Keratinocyte (primary cell): Measurements from ENCODE around the gene IQCF5. TPM values are rescaled to one million over a fixed set of nuclear protein-coding genes. Genes with fewer than 3 reads are reported as not detected.

ENCODE experiments used
- DNase-seq: peaks from one replicate; pipeline ENCODE4 v3.0.0-alpha.2; 2011; ENCODE audit warnings: low read depth, missing footprints, low spot score
- FAIRE-seq: peaks from 2 replicates; lab custom pipeline; 2011; peaks lifted over from hg19 to GRCh38; lab: Jason Lieb, UNC
- H2AFZ ChIP-seq: 2 replicates; pipeline ENCODE4 v1.6.0; 2012; ENCODE audit warnings: low read length, control low read depth, inconsistent platforms; ENCODE audit not compliant: control insufficient read depth
- H3K27ac ChIP-seq: 2 replicates; pipeline ENCODE4 v1.5.1; 2011; ENCODE audit warnings: low read length; ENCODE audit not compliant: control insufficient read depth, insufficient read depth
- H3K27me3 ChIP-seq: 3 replicates; pipeline ENCODE4 v1.6.0; 2011; ENCODE audit warnings: low read length; ENCODE audit not compliant: control insufficient read depth, insufficient read depth; ENCODE audit errors: extremely low read depth
- H3K36me3 ChIP-seq, 2 experiments: 2 replicates in 1 of 2; 3 replicates in 1 of 2; pipeline ENCODE4 v1.5.1; 2011; ENCODE audit warnings: low read length in 2 of 2, mild to moderate bottlenecking in 1 of 2; ENCODE audit not compliant: control insufficient read depth in 2 of 2, insufficient read depth in 2 of 2; ENCODE audit errors: extremely low read depth in 1 of 2
- H3K4me1 ChIP-seq: 3 replicates; pipeline ENCODE4 v1.5.1; 2011; ENCODE audit warnings: low read length; ENCODE audit not compliant: control insufficient read depth, insufficient read depth; ENCODE audit errors: extremely low read depth
- H3K4me2 ChIP-seq: 3 replicates; pipeline ENCODE4 v1.6.0; 2011; ENCODE audit warnings: low read depth, low read length; ENCODE audit not compliant: control insufficient read depth, insufficient read depth; ENCODE audit errors: extremely low read depth
- H3K4me3 ChIP-seq, 3 experiments: fragments of 200-600 bp in 1 of 3; sonication (generic) in 1 of 3; 2 replicates in 2 of 3; 3 replicates in 1 of 3; pipeline ENCODE4 v1.5.1; 2011 to 2016; ENCODE audit warnings: low read length in 3 of 3, mild to moderate bottlenecking in 3 of 3, control low read depth in 2 of 3, inconsistent platforms in 1 of 3, low read depth in 1 of 3, mixed read lengths in 1 of 3, mixed run types in 1 of 3, moderate library complexity in 1 of 3; ENCODE audit not compliant: control insufficient read depth in 2 of 3, insufficient read depth in 2 of 3; ENCODE audit errors: extremely low read depth in 1 of 3
- H3K79me2 ChIP-seq: 2 replicates; pipeline ENCODE4 v1.6.0; 2012; ENCODE audit warnings: low read length; ENCODE audit not compliant: control insufficient read depth, insufficient read depth
- H3K9ac ChIP-seq: 3 replicates; pipeline ENCODE4 v1.6.0; 2011; ENCODE audit warnings: low read length; ENCODE audit not compliant: control insufficient read depth, insufficient read depth; ENCODE audit errors: extremely low read depth
- H3K9me1 ChIP-seq: 3 replicates; pipeline ENCODE4 v1.6.0; 2011; ENCODE audit warnings: low read length; ENCODE audit not compliant: control insufficient read depth, insufficient read depth; ENCODE audit errors: extremely low read depth
- H3K9me3 ChIP-seq: 2 replicates; pipeline ENCODE4 v1.5.1; 2012; ENCODE audit warnings: low read depth, low read length; ENCODE audit not compliant: control insufficient read depth
- H4K20me1 ChIP-seq: 3 replicates; pipeline ENCODE4 v1.6.0; 2011; ENCODE audit warnings: low read length; ENCODE audit not compliant: control insufficient read depth, insufficient read depth; ENCODE audit errors: extremely low read depth
- CTCF ChIP-seq, 3 experiments: IDR thresholded peaks in 1 of 3; conservative IDR thresholded peaks in 1 of 3; optimal IDR thresholded peaks in 1 of 3; 2 replicates in 2 of 3; 3 replicates in 1 of 3; pipeline versions ENCODE3 to v1.5.1; 2011; ENCODE audit warnings: low read length in 3 of 3, mild to moderate bottlenecking in 3 of 3, moderate library complexity in 2 of 3, control low read depth in 1 of 3, inconsistent platforms in 1 of 3; ENCODE audit not compliant: insufficient read depth in 2 of 3; ENCODE audit errors: extremely low read depth in 1 of 3
- EZH2 ChIP-seq: IDR thresholded peaks from one replicate; pipeline ENCODE4 v1.6.1; 2012; ENCODE audit warnings: inconsistent platforms, mild to moderate bottlenecking, low read length, moderate library complexity
- dilution Hi-C: fragments of 300-500 bp; cut with MboI; formaldehyde crosslinking; loops from one replicate; pipeline ENCODE4 v1.7.0; 2020; ENCODE audit warnings: low sequenced_read_pairs; ENCODE audit not compliant: extremely low pct_ligation_motif_present
- polyA plus RNA-seq, 5 experiments: library from polyadenylated mRNA; depleted of rRNA in 3 of 5; stranded (reverse) in 3 of 5; stranded (forward) in 1 of 5; unstranded in 1 of 5; fragments of >200 nt; gene quantifications; 1 replicate in 1 of 5; 2 replicates in 3 of 5; 3 replicates in 1 of 5; pipeline versions ENCODE4 v1.2.1 to v1.2.3, GENCODE V29; 2011 to 2012; ENCODE audit warnings: missing spikeins in 2 of 5, low read depth in 1 of 5, low replicate concordance in 1 of 5

IQCF5 gene
- polyA plus RNA-seq, 1 donor (not counting 4 experiments of a cell fraction or from before 2014, with no cell fraction given): not detected

GRCh38 chr3:51845129-51845528 lies 30.3 kb downstream of the IQCF5 start:
- Histone ChIP-seq H3K9ac (no peak overlapping the region), H3K4me3 (no peak overlapping the region), H4K20me1 (no peaks in the 10 kb centered on the region), H3K9me1 (no peaks in the 10 kb centered on the region), H3K4me2 (no peak overlapping the region), H3K36me3 (no peaks in the 10 kb centered on the region), H3K27me3 (peaks cover 3% of the 10 kb centered on the region), H3K27ac (no peak overlapping the region), H3K4me1 (no peaks in the 10 kb centered on the region), H2AFZ (no peak overlapping the region), H3K79me2 (no peaks in the 10 kb centered on the region), H3K9me3 (no peaks in the 10 kb centered on the region)
- FAIRE-seq (no peak), DNase-seq (no peak)
- dilution Hi-C loops: no loop called here
- peak in 1 of 3 experiments; percentile 1 for TF ChIP-seq CTCF (optimal IDR thresholded peaks at IDR 0.05 in 1 of 3, IDR thresholded peaks at IDR 0.05 in 1 of 3, conservative IDR thresholded peaks at IDR 0.05 in 1 of 3; ENCODE audit: extremely low read depth in 1 of 3, insufficient read depth in 2 of 3, low read length in 3 of 3)
- TF ChIP-seq EZH2: no peak

- Histone ChIP-seq H2AFZ (no peak overlapping the region), H3K27me3 (no peaks in the 10 kb centered on the region)
Observed at GRCh38 chr3:51836606-51837005, 38.8 kb downstream of the IQCF5 start.

More at GRCh38 chr3:51836606-51837005, 38.8 kb downstream of the IQCF5 start:
- Histone ChIP-seq H3K9me1 (no peaks in the 10 kb centered on the region), H3K9me3 (no peaks in the 10 kb centered on the region), H3K4me3 (no peak overlapping the region), H3K9ac (no peak overlapping the region), H4K20me1 (no peaks in the 10 kb centered on the region), H3K4me1 (no peaks in the 10 kb centered on the region), H3K36me3 (no peaks in the 10 kb centered on the region), H3K27ac (no peak overlapping the region), H3K4me2 (no peak overlapping the region), H3K79me2 (no peaks in the 10 kb centered on the region)
- DNase-seq: no peak
- TF ChIP-seq EZH2 (no peak), CTCF (optimal IDR thresholded peaks at IDR 0.05 in 1 of 3, IDR thresholded peaks at IDR 0.05 in 1 of 3, conservative IDR thresholded peaks at IDR 0.05 in 1 of 3; ENCODE audit: extremely low read depth in 1 of 3, insufficient read depth in 2 of 3, low read length in 3 of 3) (no peak)
- dilution Hi-C loops: no loop called here
- FAIRE-seq: peak; percentile 17
